ENCODE measurements around the gene ERVFRD-1. TPM values are rescaled to one million over a fixed set of nuclear protein-coding genes. Genes with fewer than 3 reads are reported as not detected.

ERVFRD-1 gene
- polyA plus RNA-seq, 1 donor from 2014 or later: not detected

DNA sequence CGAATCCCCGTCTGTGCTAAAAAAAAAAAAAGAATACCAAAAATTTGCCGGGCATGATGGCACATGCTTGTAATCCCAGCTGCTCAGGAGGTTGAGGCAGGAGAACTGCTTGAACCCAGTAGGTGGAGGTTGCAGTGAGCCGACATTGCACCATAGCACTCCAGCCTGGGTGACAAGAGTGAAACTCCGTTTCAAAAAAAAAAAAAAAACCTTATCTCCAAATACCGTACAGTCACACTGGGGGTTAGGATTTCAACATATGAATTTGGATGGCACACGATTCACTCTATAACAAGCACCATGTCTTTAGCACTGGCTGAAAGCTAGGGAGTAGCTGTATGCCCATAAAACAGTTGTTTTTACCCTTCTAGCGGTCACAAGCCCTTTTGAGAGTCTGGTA is 14.0 kb downstream of the ERVFRD-1 start:
- no peak overlapping the region for H2AFZ ChIP-seq (ENCODE audit: low read depth, low read length)
- H3K79me2 ChIP-seq (replicated peaks; ENCODE audit: insufficient read depth, low read length): peaks cover 44% of the 10 kb centered on the region
- no peak for TF ChIP-seq EZH2 (IDR thresholded peaks at IDR 0.05; ENCODE audit: borderline replicate concordance, insufficient read depth, low read length, poor library complexity, severe bottlenecking)
- TF ChIP-seq POLR2AphosphoS5 (IDR thresholded peaks at IDR 0.05): no peak
- no peak for TF ChIP-seq MXI1 (conservative IDR thresholded peaks at IDR 0.05; ENCODE audit: poor library complexity, severe bottlenecking)
- TF ChIP-seq EP300 (conservative IDR thresholded peaks at IDR 0.05; ENCODE audit: poor library complexity, severe bottlenecking): no peak
- TF ChIP-seq REST (IDR thresholded peaks at IDR 0.05; ENCODE audit: borderline replicate concordance): no peak
- TF ChIP-seq, protein P1, sequence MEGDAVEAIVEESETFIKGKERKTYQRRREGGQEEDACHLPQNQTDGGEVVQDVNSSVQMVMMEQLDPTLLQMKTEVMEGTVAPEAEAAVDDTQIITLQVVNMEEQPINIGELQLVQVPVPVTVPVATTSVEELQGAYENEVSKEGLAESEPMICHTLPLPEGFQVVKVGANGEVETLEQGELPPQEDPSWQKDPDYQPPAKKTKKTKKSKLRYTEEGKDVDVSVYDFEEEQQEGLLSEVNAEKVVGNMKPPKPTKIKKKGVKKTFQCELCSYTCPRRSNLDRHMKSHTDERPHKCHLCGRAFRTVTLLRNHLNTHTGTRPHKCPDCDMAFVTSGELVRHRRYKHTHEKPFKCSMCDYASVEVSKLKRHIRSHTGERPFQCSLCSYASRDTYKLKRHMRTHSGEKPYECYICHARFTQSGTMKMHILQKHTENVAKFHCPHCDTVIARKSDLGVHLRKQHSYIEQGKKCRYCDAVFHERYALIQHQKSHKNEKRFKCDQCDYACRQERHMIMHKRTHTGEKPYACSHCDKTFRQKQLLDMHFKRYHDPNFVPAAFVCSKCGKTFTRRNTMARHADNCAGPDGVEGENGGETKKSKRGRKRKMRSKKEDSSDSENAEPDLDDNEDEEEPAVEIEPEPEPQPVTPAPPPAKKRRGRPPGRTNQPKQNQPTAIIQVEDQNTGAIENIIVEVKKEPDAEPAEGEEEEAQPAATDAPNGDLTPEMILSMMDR (IDR thresholded peaks at IDR 0.05; ENCODE audit: poor library complexity, severe bottlenecking): no peak
- no peak for TF ChIP-seq SMC3 (conservative IDR thresholded peaks at IDR 0.05; ENCODE audit: poor library complexity)
- no peak for TF ChIP-seq TAF1 (IDR thresholded peaks at IDR 0.05; ENCODE audit: low read depth)
- no peaks in the 10 kb centered on the region for H3K36me3 ChIP-seq (ENCODE audit: insufficient read depth, low read length)
- H3K9me2 ChIP-seq (ENCODE audit: insufficient read depth, low read length): no peaks in the 10 kb centered on the region
- no peak overlapping the region for H3K27ac ChIP-seq (ENCODE audit: low read length)
- H3K27me3 ChIP-seq (ENCODE audit: insufficient read depth, low read depth, low read length): no peaks in the 10 kb centered on the region
- peaks cover 4% of the 10 kb centered on the region for H3K9me3 ChIP-seq (ENCODE audit: low read length)
- H4K20me1 ChIP-seq (ENCODE audit: insufficient read depth): no peaks in the 10 kb centered on the region
- H3K4me3 ChIP-seq (ENCODE audit: low read length): no peak overlapping the region
- no peak overlapping the region for H3K9ac ChIP-seq (ENCODE audit: low read length)
- H3K4me2 ChIP-seq (ENCODE audit: low read length): no peak overlapping the region
- peaks cover 9% of the 10 kb centered on the region for H3F3A ChIP-seq (ENCODE audit: insufficient read depth, low read length, poor library complexity, severe bottlenecking)

DNA sequence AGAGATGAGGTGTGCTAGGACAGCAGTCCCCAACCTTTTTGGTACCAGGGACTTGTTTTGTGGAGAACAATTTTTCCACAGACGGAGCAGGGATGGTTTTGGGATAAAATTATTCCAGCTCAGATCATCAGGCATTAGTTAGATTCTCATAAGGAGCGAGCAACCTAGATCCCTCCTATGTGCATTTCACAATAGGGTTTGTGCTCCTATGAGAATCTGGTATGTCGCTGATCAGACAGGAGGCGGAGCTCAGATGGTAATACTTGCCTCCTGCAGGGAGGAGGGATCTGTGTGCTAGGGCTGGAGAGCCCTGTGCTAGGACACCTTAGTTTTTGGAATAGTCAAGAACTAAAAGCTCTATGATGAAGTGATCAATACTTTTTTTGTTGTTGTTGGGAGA is 15.4 kb downstream of the ERVFRD-1 start:
- Histone ChIP-seq H3K9ac (ENCODE audit: low read length) (no peak overlapping the region), H3K79me2 (replicated peaks; ENCODE audit: insufficient read depth, low read length) (peaks cover 34% of the 10 kb centered on the region), H3K27me3 (ENCODE audit: insufficient read depth, low read depth, low read length) (no peaks in the 10 kb centered on the region), H4K20me1 (ENCODE audit: insufficient read depth) (no peaks in the 10 kb centered on the region), H3K36me3 (ENCODE audit: insufficient read depth, low read length) (no peaks in the 10 kb centered on the region), H3K9me3 (ENCODE audit: low read length) (peaks cover 1% of the 10 kb centered on the region), H3F3A (ENCODE audit: insufficient read depth, low read length, poor library complexity, severe bottlenecking) (peaks cover 9% of the 10 kb centered on the region), H3K9me2 (ENCODE audit: insufficient read depth, low read length) (no peaks in the 10 kb centered on the region), H3K27ac (ENCODE audit: low read length) (no peak overlapping the region), H2AFZ (ENCODE audit: low read depth, low read length) (no peak overlapping the region), H3K4me2 (ENCODE audit: low read length) (peak overlapping the region; percentile 46), H3K4me3 (ENCODE audit: low read length) (peak overlapping the region; percentile 97)
- TF ChIP-seq REST (IDR thresholded peaks at IDR 0.05; ENCODE audit: borderline replicate concordance) (no peak), EZH2 (IDR thresholded peaks at IDR 0.05; ENCODE audit: borderline replicate concordance, insufficient read depth, low read length, poor library complexity, severe bottlenecking) (no peak), TAF1 (IDR thresholded peaks at IDR 0.05; ENCODE audit: low read depth) (no peak), EP300 (conservative IDR thresholded peaks at IDR 0.05; ENCODE audit: poor library complexity, severe bottlenecking) (no peak), POLR2AphosphoS5 (IDR thresholded peaks at IDR 0.05) (no peak), RAD21 (conservative IDR thresholded peaks at IDR 0.05) (no peak), MXI1 (conservative IDR thresholded peaks at IDR 0.05; ENCODE audit: poor library complexity, severe bottlenecking) (no peak), SMC3 (conservative IDR thresholded peaks at IDR 0.05; ENCODE audit: poor library complexity) (no peak)
- TF ChIP-seq, protein P1 (IDR thresholded peaks at IDR 0.05; ENCODE audit: poor library complexity, severe bottlenecking): no peak
